IPS-18c (cell line): ENCODE data around the gene NUSAP1.

Source experiments
- H3K4me3 ChIP-seq: 2 replicates; pipeline ENCODE4 v1.7.0; 2013; ENCODE audit warnings: low read depth, mild to moderate bottlenecking, low read length, moderate library complexity; ENCODE audit not compliant: insufficient read depth
- H3K9me3 ChIP-seq: one replicate; pipeline ENCODE4 v1.6.1; 2013; ENCODE audit warnings: mild to moderate bottlenecking, low read length, moderate library complexity; ENCODE audit not compliant: control insufficient read depth, insufficient read depth

The NUSAP1 gene

DNA sequence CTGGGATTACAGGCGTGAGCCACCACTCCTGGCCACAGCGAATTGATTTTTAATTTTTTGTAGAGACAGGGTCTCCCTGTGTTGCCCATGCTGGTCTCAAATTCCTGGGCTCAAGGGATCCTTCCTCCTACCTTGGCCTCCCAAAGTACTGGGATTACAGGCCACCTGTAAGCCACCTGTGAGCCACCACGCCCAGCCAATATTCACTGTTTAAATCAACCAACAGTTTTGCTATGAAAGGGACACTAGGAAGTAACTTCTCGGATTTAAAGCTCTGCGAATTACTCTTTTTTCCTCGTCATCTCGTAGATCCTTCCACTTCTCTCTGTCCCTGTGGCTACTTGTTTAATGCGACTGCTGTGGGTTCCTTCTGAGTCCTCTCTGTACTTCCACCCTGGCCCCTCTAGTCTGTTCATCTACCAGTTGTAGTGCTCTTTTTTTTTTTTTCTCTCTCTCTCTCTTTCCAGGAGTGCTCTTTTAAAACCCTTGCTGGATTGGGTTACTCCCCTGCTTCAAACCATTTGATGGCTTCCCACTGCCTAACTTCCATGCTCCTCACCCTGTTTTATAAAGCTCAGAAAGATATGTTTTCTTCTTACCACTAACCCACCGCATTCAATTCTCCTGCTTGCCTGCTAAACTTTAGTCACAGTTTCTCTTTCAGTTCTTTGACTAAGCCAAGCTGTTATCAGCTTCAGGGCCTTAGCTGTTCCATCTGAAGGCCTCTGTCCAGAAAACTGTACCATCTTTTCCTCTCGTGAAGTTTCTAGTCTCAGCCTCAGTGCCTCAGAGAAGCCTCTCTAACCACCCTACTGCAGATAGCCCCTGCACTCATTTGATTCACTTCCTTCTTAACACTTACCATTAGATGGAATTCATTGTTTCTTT, 96.6 kb downstream of the NUSAP1 start:
- Histone ChIP-seq H3K9me3 (no peaks in the 10 kb centered on the region), H3K4me3 (no peak overlapping the region)
